ENCODE data around the gene PSORS1C1.

Gene PSORS1C1

DNA sequence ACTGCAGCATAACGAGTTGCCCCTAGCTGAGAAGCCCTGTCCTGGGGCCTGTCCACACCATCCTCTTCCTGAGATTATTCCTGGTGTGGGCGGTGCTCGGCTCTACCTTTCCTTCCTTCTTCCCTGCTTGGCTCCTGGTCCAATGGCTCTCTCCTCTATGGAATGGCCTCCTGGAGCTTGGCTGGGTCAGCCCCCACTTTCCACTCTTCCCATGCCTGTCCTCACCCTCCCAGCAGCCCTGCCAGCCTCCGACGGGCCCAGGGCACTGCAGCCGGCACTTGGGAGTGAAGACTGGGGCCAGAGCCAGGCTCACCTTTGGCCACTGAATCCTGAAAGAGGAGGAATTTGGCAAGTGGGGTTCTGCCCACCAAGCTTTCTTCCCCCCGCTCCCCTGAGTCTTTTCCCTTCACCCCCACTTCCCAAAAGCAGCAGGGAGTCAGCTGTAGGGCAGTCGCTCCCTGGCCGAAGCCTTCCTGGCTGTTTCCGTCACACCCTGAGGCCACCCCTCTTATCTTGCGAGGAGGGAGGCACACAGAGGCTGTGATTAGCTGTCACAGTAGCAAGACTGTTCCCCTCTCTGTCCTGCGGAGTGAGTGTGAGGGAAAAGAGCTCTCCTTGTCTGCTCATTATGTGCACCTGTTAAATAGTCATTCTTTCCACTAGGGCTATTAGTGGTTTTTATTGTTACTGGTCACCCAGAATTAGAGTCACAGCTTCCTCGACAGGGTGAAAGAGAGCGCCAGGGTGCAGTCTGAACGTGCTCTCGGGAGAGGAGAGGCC, 12.0 kb downstream of the PSORS1C1 start:
- no peak for DNase-seq (ENCODE audit: low read depth in 2 of 2)

DNA sequence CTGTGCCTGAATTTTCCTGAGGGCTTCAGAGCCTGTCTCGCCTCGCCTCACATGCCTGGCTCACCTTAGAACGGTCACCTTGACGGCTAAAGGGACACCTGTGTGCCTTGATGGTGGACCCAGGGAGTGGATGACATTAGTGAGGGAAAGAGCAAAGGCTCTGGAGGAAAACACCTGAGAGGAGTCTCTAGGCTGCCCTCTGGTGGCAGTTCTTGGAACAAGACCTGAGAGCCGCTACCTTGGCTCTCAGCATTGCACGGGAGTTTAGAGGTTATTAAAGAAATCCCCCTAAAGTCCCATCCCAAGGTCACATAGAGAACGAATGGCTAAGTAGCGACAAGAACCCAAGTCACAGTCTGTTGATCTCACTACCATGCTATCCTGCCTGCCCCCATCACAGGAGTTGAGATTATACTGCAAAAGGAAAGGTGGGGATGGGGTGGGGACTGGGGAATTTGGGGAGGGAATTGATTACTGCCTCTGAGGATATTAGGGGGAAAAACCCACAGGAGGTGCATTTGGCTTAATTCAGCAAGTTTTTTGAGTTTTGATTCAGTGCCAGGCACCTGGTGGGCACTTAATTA, 13.6 kb downstream of the PSORS1C1 start:
- DNase-seq (ENCODE audit: low read depth in 2 of 2), result peak; percentile 41 to 56

DNA sequence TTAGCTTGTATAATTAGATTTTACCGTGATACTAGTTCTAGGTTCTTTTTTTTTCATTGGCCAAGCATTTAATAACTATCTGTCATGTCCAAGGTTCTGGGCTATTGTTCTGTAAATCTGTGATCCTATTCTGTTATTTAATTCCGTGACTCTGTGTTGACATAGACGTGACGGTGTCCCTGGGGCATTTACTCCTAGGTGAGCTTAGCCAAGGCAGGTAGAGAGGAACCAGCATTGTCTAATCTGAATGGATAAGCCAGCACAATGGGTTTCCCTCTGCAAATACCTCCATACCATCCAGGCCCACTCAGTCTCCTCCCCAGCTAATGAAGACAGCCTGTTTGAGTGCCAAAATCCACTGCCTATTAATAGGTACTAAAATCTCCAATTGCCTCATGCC, 14.5 kb downstream of the PSORS1C1 start:
- DNase-seq (ENCODE audit: low read depth in 2 of 2), result no peak

DNA sequence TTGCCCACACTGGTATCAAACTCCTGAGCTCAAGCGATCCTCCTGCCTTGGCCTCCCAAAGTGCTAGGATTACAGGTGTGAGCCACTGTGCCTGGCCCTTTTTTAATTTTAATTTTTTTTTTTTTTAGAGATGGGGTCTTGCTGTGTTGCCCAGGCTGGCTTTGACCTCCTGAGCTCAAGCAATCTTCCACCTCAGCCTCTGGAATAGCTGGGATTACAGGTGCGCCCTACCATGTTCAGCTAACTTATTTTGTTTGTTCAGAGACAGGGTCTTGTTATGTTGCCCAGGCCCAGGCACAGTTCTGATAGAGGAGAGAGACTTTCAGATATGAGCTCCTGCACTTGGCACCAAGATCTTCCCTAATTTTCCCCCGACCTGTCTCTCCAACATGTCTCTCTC, 16.2 kb downstream of the PSORS1C1 start:
- no peak for DNase-seq (ENCODE audit: low read depth in 2 of 2)

DNA sequence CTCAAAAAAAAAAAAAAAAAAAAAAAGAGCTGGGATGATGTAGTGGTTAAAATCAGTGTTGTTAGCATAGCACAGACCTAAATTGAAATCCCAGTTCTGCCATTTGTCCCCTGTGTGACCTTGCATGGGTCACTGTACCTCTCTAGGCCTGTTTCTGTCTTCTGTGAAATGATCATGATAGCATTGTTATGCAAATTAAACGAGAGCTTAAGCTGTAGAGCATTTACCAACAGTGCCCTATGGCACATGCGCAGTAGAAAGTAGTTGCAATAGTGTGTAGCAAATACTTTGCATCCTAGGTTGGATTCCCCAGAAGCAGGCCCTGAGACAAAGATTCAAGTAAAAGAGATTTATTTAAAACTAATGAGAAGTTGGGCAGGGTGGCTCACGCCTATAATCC, 17.0 kb downstream of the PSORS1C1 start:
- no peak for DNase-seq (ENCODE audit: low read depth in 2 of 2)

DNA sequence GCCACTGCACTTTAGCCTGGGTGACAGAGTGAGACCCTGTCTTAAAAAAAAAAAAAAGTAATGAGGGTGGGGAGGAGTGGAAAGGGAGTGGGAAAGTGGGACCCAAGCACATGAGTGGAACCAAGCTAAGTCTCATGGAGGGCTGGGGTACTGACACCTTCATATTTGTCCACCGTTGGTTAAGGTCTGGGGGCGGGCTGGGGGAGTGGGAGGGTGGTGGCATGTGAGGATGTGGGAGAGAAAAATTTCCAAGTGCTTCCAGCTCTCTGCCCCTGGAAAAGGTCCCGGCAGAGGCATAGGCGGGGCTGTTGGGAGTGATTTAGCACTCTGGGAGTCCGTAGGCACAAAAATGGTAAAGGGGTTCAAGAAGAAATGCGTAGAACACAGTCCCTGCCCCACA, 18.2 kb downstream of the PSORS1C1 start:
- DNase-seq (ENCODE audit: low read depth in 2 of 2), result no peak

DNA sequence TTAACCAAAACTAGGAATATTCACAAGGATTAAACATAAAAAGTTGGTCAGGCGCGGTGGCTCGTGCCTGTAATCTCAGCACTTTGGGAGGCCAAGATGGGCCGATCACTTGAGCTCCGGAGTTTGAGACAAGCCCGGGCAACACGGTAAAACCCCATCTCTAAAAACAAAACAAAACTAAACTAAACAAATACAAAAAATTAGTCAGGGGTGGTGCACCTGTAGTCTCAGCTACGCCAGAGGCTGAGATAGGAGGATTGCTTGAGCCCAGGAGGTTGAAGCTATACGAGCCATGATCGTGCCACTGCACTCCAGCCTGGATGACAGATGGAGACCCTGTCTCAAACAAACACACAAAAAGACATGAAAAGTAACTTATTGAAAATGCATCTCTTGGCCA, 21.1 kb downstream of the PSORS1C1 start:
- no peak for DNase-seq (ENCODE audit: low read depth in 2 of 2)

DNA sequence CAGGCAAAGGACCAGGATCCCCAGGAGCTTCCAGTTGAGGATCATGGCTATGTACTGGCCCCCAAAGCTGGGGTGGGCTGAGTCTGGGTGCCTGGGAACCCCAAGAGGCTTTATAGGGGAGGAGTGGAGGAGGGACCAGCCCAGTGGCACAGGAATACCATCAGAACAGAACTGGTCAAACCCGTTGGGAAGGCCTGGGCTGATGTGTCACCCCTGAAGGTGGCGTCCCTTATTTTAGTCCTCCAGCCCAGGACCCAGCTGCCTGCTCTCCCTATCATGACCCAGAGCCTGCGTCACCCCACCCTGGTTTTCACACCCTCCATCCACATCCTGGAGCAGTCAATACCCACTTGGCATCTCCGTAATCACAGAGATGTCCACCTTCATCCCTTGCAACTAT, 24.4 kb downstream of the PSORS1C1 start, which contains the start of gene PSORS1C2:
TSS of gene PSORS1C2 (minus strand) at position 85 of the 400 bp plus-strand sequence. CDS start at position 45, 40 bp downstream.
- no peak for DNase-seq (ENCODE audit: low read depth in 2 of 2)

DNA sequence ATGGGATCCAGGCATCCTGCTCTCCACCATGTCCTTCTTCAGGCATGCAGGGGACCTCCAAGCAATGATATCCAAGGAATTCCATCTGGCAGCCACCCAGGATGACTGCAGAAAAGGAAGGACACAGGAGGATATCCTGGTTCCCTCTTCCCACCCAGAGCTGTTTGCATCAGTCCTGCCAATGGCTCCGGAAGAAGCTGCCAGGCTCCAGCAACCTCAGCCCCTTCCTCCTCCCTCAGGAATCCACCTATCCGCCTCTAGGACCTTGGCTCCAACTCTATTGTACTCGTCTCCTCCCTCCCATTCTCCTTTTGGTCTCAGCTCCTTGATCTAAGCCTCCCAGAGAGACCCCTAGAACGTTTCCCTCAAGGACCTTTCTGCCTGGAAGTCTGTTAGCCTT, 25.0 kb downstream of the PSORS1C1 start:
- no peak for DNase-seq (ENCODE audit: low read depth in 2 of 2)

DNA sequence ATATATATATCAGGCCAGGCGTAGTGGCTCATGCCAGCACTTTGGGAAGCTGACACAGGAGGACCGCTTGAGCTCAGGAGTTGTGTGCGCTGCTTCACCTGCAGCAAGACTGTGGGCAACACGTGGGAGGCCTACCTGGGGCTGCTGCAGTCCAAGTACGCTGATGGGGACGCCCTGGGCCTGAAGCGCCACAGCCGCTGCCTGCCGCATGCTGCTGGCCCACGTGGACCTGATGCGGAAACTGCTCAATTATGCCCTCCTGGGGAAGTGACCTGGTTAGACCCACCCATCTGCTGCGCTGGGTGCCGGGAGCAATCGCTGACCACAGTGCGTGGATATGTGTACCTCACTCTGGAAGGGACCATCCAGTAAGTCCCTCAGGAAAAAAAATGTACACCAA, 26.0 kb downstream of the PSORS1C1 start:
- no peak for DNase-seq (ENCODE audit: low read depth in 2 of 2)

DNA sequence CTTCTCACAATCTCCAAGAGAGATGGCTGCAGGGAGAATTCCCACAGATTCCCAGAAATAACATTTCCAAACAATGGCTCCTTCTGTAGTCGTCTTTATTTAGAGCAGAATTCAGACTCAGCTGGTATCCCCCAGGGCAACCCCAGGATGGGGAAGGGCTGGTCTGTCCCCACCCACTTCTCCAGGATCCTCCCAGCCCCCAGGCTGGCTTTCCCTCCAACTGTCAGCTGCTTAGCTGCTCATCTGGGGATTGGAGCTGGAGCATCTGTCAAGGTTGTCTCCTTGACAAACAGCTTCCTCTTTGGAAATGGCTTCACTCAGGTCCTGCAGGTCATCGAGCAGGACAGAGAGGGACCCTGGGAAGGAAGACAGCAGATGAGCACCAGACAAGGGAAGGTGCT, 27.8 kb downstream of the PSORS1C1 start:
- DNase-seq (ENCODE audit: low read depth in 2 of 2), result no peak

DNA sequence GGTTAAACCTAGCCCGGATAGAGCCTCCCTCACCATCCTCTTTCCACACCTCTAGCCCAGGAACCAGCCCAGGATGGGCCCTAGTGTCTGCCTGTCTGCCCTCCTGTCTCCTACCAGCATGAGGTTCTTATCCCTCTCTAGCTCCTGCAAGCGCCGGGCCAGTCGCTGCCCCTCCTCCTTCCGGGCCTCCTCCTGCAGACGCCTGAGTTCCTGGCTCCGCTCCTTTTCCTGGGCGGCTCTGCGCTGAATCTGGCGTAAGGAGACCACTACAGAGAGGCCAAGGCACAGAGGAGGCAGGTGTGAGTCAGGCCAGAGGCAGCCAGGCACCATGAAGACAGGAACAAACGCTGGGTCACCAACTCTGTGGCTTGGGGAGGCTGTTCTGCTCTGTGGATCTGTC, 28.5 kb downstream of the PSORS1C1 start:
- DNase-seq (ENCODE audit: low read depth in 2 of 2), result no peak

DNA sequence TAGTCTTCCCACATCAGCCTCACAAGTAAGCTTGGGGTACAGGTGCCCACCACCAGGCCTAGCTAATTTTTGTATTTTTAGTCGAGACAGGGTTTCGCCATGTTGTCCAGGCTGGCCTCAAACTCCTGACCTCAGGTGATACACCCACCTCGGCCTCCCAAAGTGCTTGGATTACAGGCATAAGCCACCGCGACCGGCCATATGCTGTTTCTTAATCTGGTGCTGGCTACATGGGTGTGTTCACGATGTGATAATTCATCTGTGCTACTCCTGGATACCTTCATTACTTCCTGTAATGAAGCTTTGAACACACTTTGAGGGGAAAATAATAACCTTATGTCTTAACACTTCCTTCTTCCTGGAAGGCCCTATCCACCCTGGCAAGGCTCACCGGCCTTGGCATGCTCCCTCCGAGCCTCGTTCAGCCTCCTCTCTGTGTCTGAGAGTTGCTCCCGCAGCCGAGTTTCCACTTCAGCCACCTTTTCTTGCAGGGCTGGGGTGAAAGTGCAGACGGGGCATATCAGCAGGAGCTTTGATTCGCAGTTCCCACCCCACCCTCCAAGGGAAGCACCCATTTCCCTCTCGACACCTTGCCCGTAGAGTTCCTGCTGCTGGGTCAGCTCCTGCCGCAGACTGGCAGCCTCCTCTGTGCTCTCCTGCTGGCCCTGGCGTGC, 29.8 kb downstream of the PSORS1C1 start:
- no peak for DNase-seq (ENCODE audit: low read depth in 2 of 2)

DNA sequence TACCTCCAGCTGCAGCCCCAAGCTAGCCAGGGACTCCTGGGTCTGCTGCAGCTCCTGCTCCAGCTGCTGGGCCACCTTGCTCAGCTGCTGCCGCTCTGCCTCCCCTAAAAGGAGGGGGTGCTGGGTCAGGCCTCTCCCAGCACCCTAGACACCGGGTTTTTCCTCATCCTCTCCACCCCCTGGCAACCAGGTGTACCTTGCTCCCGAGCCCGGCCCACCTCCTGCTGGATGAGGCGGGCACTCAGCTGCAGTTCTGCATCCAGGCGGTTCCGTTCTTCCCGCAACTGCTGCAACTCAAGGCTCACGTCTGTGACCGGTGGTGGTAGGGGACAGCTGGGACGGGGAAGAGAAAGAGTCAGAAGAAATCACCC, 30.4 kb downstream of the PSORS1C1 start:
- DNase-seq (ENCODE audit: low read depth in 2 of 2), result no peak

DNA sequence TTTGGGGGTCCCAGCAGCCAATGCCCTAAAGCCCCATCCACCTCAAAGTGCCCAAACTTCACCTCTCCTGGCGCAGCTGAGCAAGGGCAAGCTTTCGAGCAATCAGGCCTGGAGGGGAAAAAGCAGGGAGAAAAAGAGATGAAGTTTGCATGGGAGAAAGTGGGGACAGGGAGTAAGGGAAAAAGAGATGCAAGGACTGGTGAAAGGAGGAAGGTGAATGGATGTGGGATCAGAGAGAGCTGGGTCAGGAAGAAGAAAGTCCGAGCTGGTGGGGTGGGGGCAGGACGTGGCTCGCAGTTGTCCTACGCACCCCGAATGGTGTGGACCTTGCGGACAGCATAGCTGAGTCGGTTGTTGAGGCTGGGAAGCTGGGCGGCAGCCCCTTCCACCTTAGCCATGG, 30.8 kb downstream of the PSORS1C1 start:
- no peak for DNase-seq (ENCODE audit: low read depth in 2 of 2)

DNA sequence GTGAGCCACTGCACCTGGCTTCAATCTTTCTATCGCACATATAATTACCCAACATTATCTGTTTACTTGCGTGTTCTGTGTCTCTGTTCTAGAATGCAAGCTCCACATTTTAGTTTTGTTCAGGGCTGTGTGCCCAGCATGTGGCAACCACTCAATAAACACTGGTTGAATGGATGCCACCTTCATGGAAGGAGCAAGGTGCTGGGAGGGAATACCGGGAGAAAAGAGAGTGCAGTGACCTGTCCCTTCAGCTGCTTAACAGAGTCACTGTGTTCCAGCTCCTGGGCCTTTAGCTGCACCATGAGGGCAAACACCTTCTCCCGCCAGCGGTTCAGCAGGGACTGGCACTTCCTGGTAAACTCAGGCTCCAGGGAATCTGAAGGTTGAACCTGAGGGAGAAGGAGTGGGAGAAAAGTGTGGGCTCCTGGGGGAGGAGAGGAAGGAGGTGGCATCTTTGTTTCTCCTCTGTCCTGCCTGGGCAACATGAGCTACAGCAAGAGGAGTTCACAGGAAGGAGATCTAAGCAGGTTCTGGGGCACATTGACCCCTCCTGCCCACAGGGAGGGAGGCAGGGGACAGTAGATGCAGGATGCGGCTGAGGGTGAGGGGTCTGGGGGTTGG, 35.3 kb downstream of the PSORS1C1 start:
- DNase-seq (ENCODE audit: low read depth in 2 of 2), result no peak

DNA sequence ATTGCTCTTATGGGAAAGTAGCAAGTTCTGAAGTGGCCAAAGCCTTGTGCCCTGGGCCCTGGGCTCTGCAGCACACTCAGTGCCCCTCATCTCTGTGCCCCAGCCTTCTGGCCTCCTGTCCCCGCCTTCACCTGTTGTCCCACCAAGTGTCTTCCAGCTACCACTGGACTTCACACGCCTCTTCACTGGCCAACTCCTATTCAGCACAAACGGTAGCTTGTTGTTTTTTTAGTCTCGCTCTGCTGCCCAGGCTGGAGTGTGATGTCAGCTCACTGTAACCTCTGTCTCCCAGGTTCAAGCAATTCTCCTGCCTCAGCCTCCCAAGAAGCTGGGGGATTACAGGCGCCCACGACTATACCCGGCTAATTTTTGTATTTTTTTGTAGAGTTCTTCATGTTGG, 38.2 kb downstream of the PSORS1C1 start:
- no peak for DNase-seq (ENCODE audit: low read depth in 2 of 2)

DNA sequence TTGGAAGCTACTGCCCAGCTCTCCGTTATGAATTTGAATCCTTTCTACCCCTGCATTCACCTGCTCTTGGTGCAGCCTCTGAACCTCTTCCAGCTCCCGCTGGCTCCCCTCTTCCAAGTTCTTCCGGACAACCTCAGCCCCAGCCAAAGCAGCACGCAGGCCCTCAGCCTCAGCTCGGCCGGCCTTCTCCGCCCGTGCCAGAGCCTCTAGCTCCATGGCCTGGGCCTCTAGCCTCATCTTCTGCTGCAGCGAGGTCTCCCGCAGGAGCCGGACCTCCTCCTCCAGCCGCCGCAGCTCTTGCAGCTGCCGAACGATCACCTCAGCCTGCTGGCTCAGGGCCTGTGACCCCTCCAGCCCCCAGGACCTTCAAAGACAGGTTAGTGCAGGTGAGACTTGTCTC, 39.8 kb downstream of the PSORS1C1 start:
- no peak for DNase-seq (ENCODE audit: low read depth in 2 of 2)

DNA sequence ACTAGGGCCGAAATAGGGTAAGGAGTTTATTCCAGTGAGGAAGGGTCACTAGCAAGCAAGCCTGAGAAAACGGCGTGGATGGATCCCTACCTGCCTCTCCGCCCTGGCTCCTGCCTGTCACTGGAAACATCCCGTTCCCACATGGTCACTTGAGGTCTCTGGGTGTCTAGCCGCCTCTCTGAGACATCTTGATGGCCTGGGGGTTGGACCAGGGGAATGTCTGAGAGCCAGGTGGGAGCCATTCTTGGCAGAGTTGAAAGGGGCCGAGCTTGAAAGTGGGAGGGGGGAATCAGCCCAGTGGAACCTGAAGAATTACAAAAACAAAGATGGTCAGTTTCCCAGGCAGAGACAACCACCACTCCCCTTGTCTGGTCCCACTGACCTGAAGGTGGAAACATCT, 42.0 kb downstream of the PSORS1C1 start:
- no peak for DNase-seq (ENCODE audit: low read depth in 2 of 2)

DNA sequence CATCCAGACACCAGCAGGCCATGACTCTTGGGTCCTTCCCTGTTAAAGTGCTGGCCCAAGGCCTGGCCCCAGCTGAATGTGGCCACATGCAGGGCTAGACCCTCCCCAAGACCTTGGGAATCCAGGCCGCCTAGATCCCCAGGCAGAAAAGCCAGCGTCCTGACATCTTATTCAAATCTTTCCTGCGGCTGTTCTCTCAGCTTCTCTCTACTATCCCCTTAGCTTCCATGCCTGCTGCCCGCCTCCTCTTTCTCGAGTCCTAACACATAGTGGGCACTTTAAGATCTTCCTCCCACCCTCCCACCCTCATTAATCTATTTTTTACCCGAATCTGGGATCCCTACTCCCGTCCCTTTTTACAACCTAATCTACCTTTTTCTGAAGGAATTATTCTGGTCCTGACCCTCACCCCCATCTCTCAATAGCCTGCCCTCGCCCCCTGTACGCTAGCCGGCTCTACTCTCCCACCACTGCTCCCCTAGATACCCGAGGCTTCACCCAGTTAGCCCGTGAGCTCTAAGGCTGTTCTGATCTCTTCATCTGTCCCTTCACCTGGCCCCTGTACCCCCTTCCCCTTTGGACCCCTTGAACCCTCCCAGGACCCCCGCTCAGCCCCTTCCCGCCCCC, 43.0 kb downstream of the PSORS1C1 start, which contains the start of gene CCHCR1:
TSS of gene CCHCR1 (minus strand) at position 290 of the 627 bp plus-strand sequence. CDS start at position 88, 202 bp downstream.
- DNase-seq (ENCODE audit: low read depth in 2 of 2), result no peak

DNA sequence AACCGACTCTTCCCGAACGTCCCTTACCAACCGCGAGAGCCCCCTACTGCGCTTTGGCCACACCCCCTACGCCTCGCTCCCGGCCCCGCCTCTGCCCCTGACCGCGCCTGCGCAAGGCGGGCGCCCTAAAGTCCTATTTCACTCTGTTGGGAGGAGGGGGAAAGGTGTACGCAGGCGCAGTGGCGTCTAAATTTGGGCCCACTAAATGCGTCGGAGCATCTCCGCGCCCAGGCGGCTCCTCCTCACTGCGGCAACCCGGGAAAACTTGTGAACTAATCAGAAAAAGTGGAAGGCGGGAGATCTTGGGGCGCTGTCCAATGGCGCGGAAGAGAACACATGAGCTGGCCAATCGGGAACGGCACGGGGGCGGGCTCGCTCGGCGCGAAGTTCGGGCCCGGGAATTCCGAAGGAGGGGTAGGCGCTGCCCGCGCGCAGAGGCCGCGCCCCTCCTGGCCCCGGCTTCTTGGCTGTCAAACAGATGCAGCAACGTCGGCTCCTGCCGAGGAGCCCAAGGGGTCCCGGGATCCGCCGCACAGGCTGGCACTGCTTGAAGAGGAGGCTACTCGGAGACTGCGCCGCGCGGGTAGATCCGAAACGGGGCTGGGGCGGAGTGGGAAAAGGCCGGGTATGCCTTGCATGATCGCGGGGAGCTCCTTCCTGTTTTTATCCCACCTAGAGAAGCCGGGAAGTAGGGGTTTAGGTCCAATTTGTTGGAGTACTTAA, 43.7 kb downstream of the PSORS1C1 start, which contains the start of gene TCF19:
TSS of gene TCF19 (plus strand) at position 450 of the 723 bp plus-strand sequence. CDS start 881 bp downstream, outside the sequence.
- DNase-seq (ENCODE audit: low read depth in 2 of 2), result peak; percentile 99
